Neural crest cell (in vitro differentiated cells): ENCODE measurements around the gene INSL3. TPM values are rescaled to one million over a fixed set of nuclear protein-coding genes. Genes with fewer than 3 reads are reported as not detected.

ENCODE experiments used
- DNase-seq: peaks from one replicate; pipeline ENCODE4 v3.0.0; 2021; ENCODE audit warnings: low read depth, mixed read lengths, low spot score
- H3K27ac Mint-ChIP-seq: one replicate; pipeline ENCODE4 v1.8.0; 2021; ENCODE audit warnings: mild to moderate bottlenecking, mixed read lengths; ENCODE audit not compliant: unreplicated experiment
- H3K27me3 Mint-ChIP-seq: 2 replicates; pipeline ENCODE4 v1.8.0; 2021; ENCODE audit warnings: low read depth, mild to moderate bottlenecking, mixed read lengths
- H3K36me3 Mint-ChIP-seq: 2 replicates; pipeline ENCODE4 v1.8.0; 2021; ENCODE audit warnings: low read depth, mild to moderate bottlenecking, mixed read lengths
- H3K4me1 Mint-ChIP-seq: 2 replicates; pipeline ENCODE4 v1.8.0; 2021; ENCODE audit warnings: mixed read lengths
- H3K4me3 Mint-ChIP-seq: one replicate; pipeline ENCODE4 v1.8.0; 2021; ENCODE audit warnings: mild to moderate bottlenecking, mixed read lengths
- H3K9me3 Mint-ChIP-seq: 2 replicates; pipeline ENCODE4 v1.8.0; 2021; ENCODE audit warnings: mixed read lengths
- CTCF ChIP-seq: fragments of 200-600 bp; sonication (generic); conservative IDR thresholded peaks from 2 replicates; pipeline ENCODE4 v1.5.0; 2021; ENCODE audit warnings: antibody characterized with exemption, mild to moderate bottlenecking
- total RNA-seq: library from RNA; stranded (reverse); gene quantifications from 2 replicates; pipeline ENCODE4 v1.2.1, GENCODE V29; 2021

Gene INSL3
- total RNA-seq, 1 donor from 2014 or later: not detected

- H3K36me3 Mint-ChIP-seq: no peaks in the 10 kb centered on the region
Observed at GRCh38 chr19:17830567-17831418, 9.5 kb upstream of the INSL3 start.

GRCh38 chr19:17829855-17830566 lies 8.7 kb upstream of the INSL3 start:
- no peak for TF ChIP-seq CTCF
- Mint-ChIP-seq H3K9me3 (no peaks in the 10 kb centered on the region), H3K27ac (peak overlapping the region; percentile 89), H3K27me3 (peaks cover 16% of the 10 kb centered on the region), H3K36me3 (no peaks in the 10 kb centered on the region), H3K4me3 (peak overlapping the region; percentile 83), H3K4me1 (peaks cover 11% of the 10 kb centered on the region)
- peak; percentile 21 for DNase-seq

More at GRCh38 chr19:17830567-17831418, 9.5 kb upstream of the INSL3 start:
- Mint-ChIP-seq H3K27ac (peak overlapping the region; percentile 89), H3K27me3 (peaks cover 22% of the 10 kb centered on the region), H3K9me3 (no peaks in the 10 kb centered on the region), H3K4me3 (peak overlapping the region; percentile 83), H3K4me1 (peaks cover 18% of the 10 kb centered on the region)
- peak; percentile 62 for DNase-seq
- TF ChIP-seq CTCF: no peak

GRCh38 chr19:17826508-17827056 lies 5.3 kb upstream of the INSL3 start:
- TF ChIP-seq CTCF: no peak
- Mint-ChIP-seq H3K4me1 (peaks cover 4% of the 10 kb centered on the region), H3K27ac (no peak overlapping the region), H3K9me3 (no peaks in the 10 kb centered on the region), H3K36me3 (no peaks in the 10 kb centered on the region), H3K27me3 (peaks cover 16% of the 10 kb centered on the region), H3K4me3 (no peak overlapping the region)
- DNase-seq: no peak

GRCh38 chr19:17824339-17824738 lies 3.0 kb upstream of the INSL3 start:
- Mint-ChIP-seq H3K4me3 (no peak overlapping the region), H3K27ac (no peak overlapping the region), H3K36me3 (no peaks in the 10 kb centered on the region), H3K4me1 (no peaks in the 10 kb centered on the region), H3K27me3 (peaks cover 5% of the 10 kb centered on the region), H3K9me3 (no peaks in the 10 kb centered on the region)
- DNase-seq: no peak
- no peak for TF ChIP-seq CTCF

- no peak overlapping the region for H3K27ac Mint-ChIP-seq
- H3K36me3 Mint-ChIP-seq: no peaks in the 10 kb centered on the region
- H3K4me1 Mint-ChIP-seq: no peaks in the 10 kb centered on the region
- TF ChIP-seq CTCF: no peak
- H3K4me3 Mint-ChIP-seq: no peak overlapping the region
- DNase-seq: no peak
- no peaks in the 10 kb centered on the region for H3K9me3 Mint-ChIP-seq
- no peaks in the 10 kb centered on the region for H3K27me3 Mint-ChIP-seq
Observed at GRCh38 chr19:17817668-17818363, 3.5 kb downstream of the INSL3 start.
